Upper lobe of left lung (tissue), 6 donors: ENCODE data around the gene PLPPR1. TPM values are rescaled to one million over a fixed set of nuclear protein-coding genes. Genes with fewer than 3 reads are reported as not detected.

Experiments used
- ATAC-seq, 2 donors: fragments of 200-7000 bp; cut with Tn5 transposase; one replicate each; pipeline ENCODE4 v1.9.1; 2022; ENCODE audit warnings: mild to moderate bottlenecking in 2 of 2, moderate library complexity in 2 of 2; ENCODE audit not compliant: low FRiP score in 2 of 2
- DNase-seq, 2 donors: peaks; one replicate each; pipeline ENCODE4 v3.0.0-alpha.2; 2019 to 2020
- H3K27ac ChIP-seq, 4 donors: fragments of 200-600 bp; sonication (generic); one replicate each; pipeline ENCODE4 v1.5.1; 2016 to 2019
- H3K27me3 ChIP-seq, 4 donors: fragments of 200-600 bp; sonication (generic); one replicate each; pipeline ENCODE4 v1.5.1; 2017 to 2019
- H3K36me3 ChIP-seq, 4 donors: fragments of 200-600 bp; sonication (generic); one replicate each; pipeline ENCODE4 v1.5.1; 2016 to 2019
- H3K4me1 ChIP-seq, 4 donors: fragments of 200-600 bp; sonication (generic); one replicate each; pipeline ENCODE4 v1.5.1; 2018 to 2019
- H3K4me3 ChIP-seq, 4 donors: fragments of 200-600 bp; sonication (generic); one replicate each; pipeline ENCODE4 v1.5.1; 2017 to 2019; ENCODE audit warnings: mild to moderate bottlenecking in 2 of 4, moderate library complexity in 1 of 4
- H3K9me3 ChIP-seq, 4 donors: fragments of 200-600 bp; sonication (generic); one replicate each; pipeline ENCODE4 v1.5.1; 2018 to 2019
- CTCF ChIP-seq, 6 experiments: fragments of 450-650 bp in 4 of 6; fragments of 200-600 bp in 2 of 6; sonication (generic) in 2 of 6; IDR thresholded peaks; one replicate each; pipeline ENCODE4 v1.5.1; 2016 to 2019; ENCODE audit warnings: antibody characterized with exemption in 6 of 6
- EP300 ChIP-seq, 4 donors: sonication (generic); formaldehyde crosslinking; IDR thresholded peaks; one replicate each; pipeline ENCODE4 v1.5.1; 2017; ENCODE audit warnings: antibody characterized with exemption in 4 of 4, control low read depth in 2 of 4
- POLR2A ChIP-seq, 4 donors: fragments of 450-650 bp; IDR thresholded peaks; one replicate each; pipeline ENCODE4 v1.5.1; 2016 to 2017; ENCODE audit warnings: antibody characterized with exemption in 4 of 4, mild to moderate bottlenecking in 2 of 4
- POLR2AphosphoS5 ChIP-seq, 2 donors: sonication (generic); formaldehyde crosslinking; IDR thresholded peaks; one replicate each; pipeline ENCODE4 v1.5.1; 2017; ENCODE audit warnings: antibody characterized with exemption in 2 of 2
- whole genome bisulfite sequencing, 2 donors: methylation state at CpG; one replicate each; pipeline ENCODE4 v1.1.5; 2017 to 2018; 5-methylcytosine and 5-hydroxymethylcytosine counted together
- total RNA-seq, 6 donors: library from RNA; depleted of rRNA in 4 of 6; stranded (reverse); fragments of >200 nt in 4 of 6; gene quantifications; one replicate each; pipeline versions ENCODE4 v1.1.0 to v1.2.1, GENCODE V29; 2016 to 2021
- donor health status: DM: no; HTN: no; CAD: no; lungs with moderate emphysema.
- donor health status: DM: no; HTN: yes; CAD: no; lungs with severe emphysema.

The PLPPR1 gene
- total RNA-seq, 6 donors from 2014 or later, result 0.44 to 5.1 (median 2.7) TPM; not detected in 1

DNA sequence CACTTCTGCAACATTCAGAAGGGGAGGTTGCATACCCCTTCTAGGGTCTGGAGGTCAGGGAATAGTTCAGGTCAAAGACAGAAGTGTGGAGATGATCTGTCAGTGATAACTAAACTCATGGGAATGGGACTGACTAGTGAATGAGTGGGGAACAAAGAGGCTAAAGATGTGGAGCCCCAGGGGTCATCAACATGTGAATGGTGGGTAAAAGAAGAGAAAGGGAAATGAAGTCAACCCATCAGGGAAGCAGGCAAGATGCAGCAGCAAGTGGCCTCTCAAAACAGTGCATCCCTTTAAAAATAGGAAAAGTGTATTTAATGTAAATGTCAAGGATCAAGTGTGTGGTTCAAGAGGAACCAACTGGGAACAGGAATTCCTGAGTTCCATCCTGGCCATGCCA, 69.9 kb downstream of the PLPPR1 start:
- no peak for DNase-seq
- Histone ChIP-seq H3K36me3 (no peaks in the 10 kb centered on the region), H3K27ac (no peak overlapping the region), H3K27me3 (no peaks in the 10 kb centered on the region), H3K9me3 (no peaks in the 10 kb centered on the region), H3K4me3 (no peak overlapping the region), H3K4me1 (no peaks in the 10 kb centered on the region)
- ATAC-seq, result no peak
- TF ChIP-seq POLR2AphosphoS5 (IDR thresholded peaks at IDR 0.05) (no peak), CTCF (IDR thresholded peaks at IDR 0.05) (no peak), EP300 (IDR thresholded peaks at IDR 0.05) (no peak), POLR2A (IDR thresholded peaks at IDR 0.05) (no peak)

DNA sequence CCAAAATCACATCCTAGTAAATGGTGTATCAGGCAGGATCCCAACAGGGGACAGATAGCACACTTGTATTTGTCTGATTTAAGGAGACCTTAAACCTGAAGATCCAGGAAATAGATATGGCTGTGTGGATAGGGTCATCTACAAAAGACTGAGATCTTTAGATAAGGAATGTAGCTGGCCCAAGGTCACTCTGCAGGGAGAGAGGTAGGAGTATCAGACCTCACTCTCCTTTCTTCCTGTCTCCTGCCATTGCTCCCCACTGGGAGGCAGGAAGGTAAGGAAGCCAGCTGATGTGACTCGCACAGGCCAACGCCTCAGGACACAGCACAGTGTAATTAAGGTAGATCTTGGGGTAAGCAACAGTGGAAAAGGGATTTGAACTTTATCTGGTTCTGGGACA, 85.8 kb downstream of the PLPPR1 start:
- H3K4me3 ChIP-seq, result no peak overlapping the region
- no peaks in the 10 kb centered on the region for H3K36me3 ChIP-seq
- H3K27ac ChIP-seq, result no peak overlapping the region
- TF ChIP-seq POLR2A (IDR thresholded peaks at IDR 0.05), result no peak
- no peak for TF ChIP-seq EP300 (IDR thresholded peaks at IDR 0.05)
- TF ChIP-seq CTCF (IDR thresholded peaks at IDR 0.05), result no peak
- no peak for TF ChIP-seq POLR2AphosphoS5 (IDR thresholded peaks at IDR 0.05)
- 59 to 63% methylated on average over 2 of the region's 2 CpGs for WGBS, 2 donors
- DNase-seq (no peak), ATAC-seq (no peak)
- H3K4me1 ChIP-seq, result no peaks in the 10 kb centered on the region
- H3K9me3 ChIP-seq, result no peaks in the 10 kb centered on the region
- H3K27me3 ChIP-seq, result no peaks in the 10 kb centered on the region

- H3K4me1 ChIP-seq, result no peaks in the 10 kb centered on the region
- WGBS, 2 donors, result 57 to 61% methylated on average over 4 of the region's 4 CpGs
- DNase-seq (no peak), ATAC-seq (no peak)
- no peaks in the 10 kb centered on the region for H3K9me3 ChIP-seq
- H3K27me3 ChIP-seq, result no peaks in the 10 kb centered on the region
- H3K27ac ChIP-seq, result no peak overlapping the region
- H3K4me3 ChIP-seq, result no peak overlapping the region
- TF ChIP-seq CTCF (IDR thresholded peaks at IDR 0.05) (no peak), POLR2AphosphoS5 (IDR thresholded peaks at IDR 0.05) (no peak), POLR2A (IDR thresholded peaks at IDR 0.05) (no peak), EP300 (IDR thresholded peaks at IDR 0.05) (no peak)
- H3K36me3 ChIP-seq, result no peaks in the 10 kb centered on the region
Observed at GRCh38 chr9:101115102-101115501, 86.6 kb downstream of the PLPPR1 start.

- no peak for ATAC-seq
- H3K4me3 ChIP-seq, result no peak overlapping the region
- H3K27ac ChIP-seq, result no peak overlapping the region
- H3K27me3 ChIP-seq, result no peaks in the 10 kb centered on the region
- no peak for DNase-seq
- H3K4me1 ChIP-seq, result no peaks in the 10 kb centered on the region
- no peaks in the 10 kb centered on the region for H3K36me3 ChIP-seq
- TF ChIP-seq CTCF (IDR thresholded peaks at IDR 0.05) (no peak), EP300 (IDR thresholded peaks at IDR 0.05) (no peak), POLR2A (IDR thresholded peaks at IDR 0.05) (no peak)
- no peaks in the 10 kb centered on the region for H3K9me3 ChIP-seq
- WGBS, 2 donors, result 39 to 44% methylated on average over 1 of the region's 1 CpG
Observed at GRCh38 chr9:101117161-101117560, 88.6 kb downstream of the PLPPR1 start.

- H3K4me3 ChIP-seq, result no peak overlapping the region
- ATAC-seq (peak; percentile 69 to 82), DNase-seq (peak in 1 of 2 donors; percentile 31)
- no peaks in the 10 kb centered on the region for H3K36me3 ChIP-seq
- no peaks in the 10 kb centered on the region for H3K4me1 ChIP-seq
- WGBS, 2 donors, result 37 to 51% methylated on average over 3 of the region's 3 CpGs
- H3K9me3 ChIP-seq, result peaks cover 0 to 8% (median 5%) of the 10 kb centered on the region in 4 donors
- TF ChIP-seq POLR2A (IDR thresholded peaks at IDR 0.05) (no peak), POLR2AphosphoS5 (IDR thresholded peaks at IDR 0.05) (no peak), EP300 (IDR thresholded peaks at IDR 0.05) (no peak), CTCF (IDR thresholded peaks at IDR 0.05) (peak; percentile 27 to 72 (median 47))
- no peak overlapping the region for H3K27ac ChIP-seq
- H3K27me3 ChIP-seq, result no peaks in the 10 kb centered on the region
Observed at GRCh38 chr9:101119206-101119819, 90.8 kb downstream of the PLPPR1 start.
